ENCODE results near the gene SYTL5. TPM values are rescaled to one million over a fixed set of nuclear protein-coding genes. Genes with fewer than 3 reads are reported as not detected.
"Not testable (repeated sequence)": the region's sequence is repeated elsewhere in the genome, so short reads cannot be mapped to it uniquely, and the experiment has no call there.

SYTL5 gene
- total and polyA plus RNA-seq, 9 donors: 0.10 to 2.8 (median 0.18) TPM; not detected in 2

DNA sequence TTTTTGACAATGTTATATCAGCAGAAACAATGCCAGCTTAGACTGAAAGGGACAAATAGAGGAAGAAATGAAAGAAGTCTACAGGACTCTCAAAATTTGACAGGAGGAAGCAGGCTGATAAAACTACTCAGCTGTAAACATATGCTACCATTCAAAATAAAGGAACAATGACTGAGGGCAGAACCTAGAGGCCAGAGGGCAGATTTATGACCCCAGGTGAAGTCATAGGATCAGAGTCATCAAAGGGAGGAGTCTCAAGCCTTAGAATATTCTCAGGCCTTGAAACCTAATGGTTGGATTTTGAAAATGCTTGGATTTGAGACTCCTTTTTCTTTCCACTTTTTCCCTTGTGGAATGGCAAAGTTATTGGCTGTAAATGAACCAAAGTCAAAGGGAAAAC, 17.0 kb upstream of the SYTL5 start:
- Histone ChIP-seq H3K27me3 (no peaks in the 10 kb centered on the region), H3K27ac (no peak overlapping the region), H3K9me3 (no peaks in the 10 kb centered on the region), H3K4me3 (no peak overlapping the region), H3K4me1 (ENCODE audit: insufficient read depth) (no peaks in the 10 kb centered on the region), H3K36me3 (no peaks in the 10 kb centered on the region)
- DNase-seq: no peak
- TF ChIP-seq, protein P1, sequence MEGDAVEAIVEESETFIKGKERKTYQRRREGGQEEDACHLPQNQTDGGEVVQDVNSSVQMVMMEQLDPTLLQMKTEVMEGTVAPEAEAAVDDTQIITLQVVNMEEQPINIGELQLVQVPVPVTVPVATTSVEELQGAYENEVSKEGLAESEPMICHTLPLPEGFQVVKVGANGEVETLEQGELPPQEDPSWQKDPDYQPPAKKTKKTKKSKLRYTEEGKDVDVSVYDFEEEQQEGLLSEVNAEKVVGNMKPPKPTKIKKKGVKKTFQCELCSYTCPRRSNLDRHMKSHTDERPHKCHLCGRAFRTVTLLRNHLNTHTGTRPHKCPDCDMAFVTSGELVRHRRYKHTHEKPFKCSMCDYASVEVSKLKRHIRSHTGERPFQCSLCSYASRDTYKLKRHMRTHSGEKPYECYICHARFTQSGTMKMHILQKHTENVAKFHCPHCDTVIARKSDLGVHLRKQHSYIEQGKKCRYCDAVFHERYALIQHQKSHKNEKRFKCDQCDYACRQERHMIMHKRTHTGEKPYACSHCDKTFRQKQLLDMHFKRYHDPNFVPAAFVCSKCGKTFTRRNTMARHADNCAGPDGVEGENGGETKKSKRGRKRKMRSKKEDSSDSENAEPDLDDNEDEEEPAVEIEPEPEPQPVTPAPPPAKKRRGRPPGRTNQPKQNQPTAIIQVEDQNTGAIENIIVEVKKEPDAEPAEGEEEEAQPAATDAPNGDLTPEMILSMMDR (IDR thresholded peaks at IDR 0.05): no peak
- TF ChIP-seq EP300 (IDR thresholded peaks at IDR 0.05): no peak
- TF ChIP-seq POLR2A (IDR thresholded peaks at IDR 0.05): no peak
- intact Hi-C loops (cut with DNase I): no loop called here

DNA sequence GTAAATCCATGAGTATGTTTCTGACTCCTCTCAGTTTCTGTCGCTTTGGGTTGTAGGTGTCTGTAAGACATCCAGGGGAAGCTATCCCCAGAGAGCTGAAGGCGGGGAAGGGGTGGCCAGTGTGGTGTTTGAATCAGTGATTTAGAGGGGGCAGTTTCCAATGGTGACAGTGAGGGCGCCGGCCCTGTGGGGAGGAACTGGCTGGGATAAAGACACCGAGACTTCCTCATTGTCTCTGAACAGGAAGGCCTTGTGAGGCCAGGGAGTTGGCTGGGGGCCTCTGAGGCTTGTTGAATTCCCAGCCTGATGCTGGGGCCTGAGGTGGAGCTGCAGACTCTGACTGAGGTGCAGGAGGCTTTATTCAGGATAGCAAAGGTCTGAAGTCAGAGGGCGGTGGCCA, 15.1 kb upstream of the SYTL5 start:
- H3K27ac ChIP-seq; H3K4me3 ChIP-seq; DNase-seq; H3K9me3 ChIP-seq; H3K4me1 ChIP-seq (ENCODE audit: insufficient read depth); H3K36me3 ChIP-seq; H3K27me3 ChIP-seq; intact Hi-C loops (cut with DNase I): not testable (repeated sequence)
- WGBS, 3 donors: 68 to 82% (median 71%) methylated on average over 6 of the region's 6 CpGs

DNA sequence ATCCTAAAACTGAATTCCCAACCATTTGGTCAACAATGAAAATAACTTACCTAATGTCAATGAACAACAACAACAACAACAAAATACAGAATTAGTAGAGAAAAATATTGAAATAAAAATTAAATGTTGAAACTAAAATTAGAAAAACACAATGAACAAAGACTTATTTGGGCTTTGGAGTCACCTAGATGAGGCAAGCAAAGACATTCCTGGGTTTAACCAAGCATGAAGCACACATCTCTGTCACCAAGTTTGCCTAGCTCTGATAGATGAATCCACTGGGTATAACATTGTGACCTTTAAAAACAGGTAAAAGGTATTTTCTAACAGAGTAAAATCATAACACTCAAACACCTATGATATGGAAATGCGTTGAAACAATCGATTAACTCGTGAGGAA, 13.2 kb upstream of the SYTL5 start:
- H3K36me3 ChIP-seq: no peaks in the 10 kb centered on the region
- H3K27ac ChIP-seq: no peak overlapping the region
- WGBS, 3 donors: 88 to 92% (median 92%) methylated on average over 3 of the region's 3 CpGs
- H3K4me3 ChIP-seq: no peak overlapping the region
- no peaks in the 10 kb centered on the region for H3K9me3 ChIP-seq
- no peaks in the 10 kb centered on the region for H3K27me3 ChIP-seq
- DNase-seq: no peak
- no peaks in the 10 kb centered on the region for H3K4me1 ChIP-seq (ENCODE audit: insufficient read depth)
- intact Hi-C loops (cut with DNase I): no loop called here
- TF ChIP-seq POLR2A (IDR thresholded peaks at IDR 0.05): no peak
- TF ChIP-seq, protein P1 (IDR thresholded peaks at IDR 0.05): no peak
- TF ChIP-seq EP300 (IDR thresholded peaks at IDR 0.05): no peak

DNA sequence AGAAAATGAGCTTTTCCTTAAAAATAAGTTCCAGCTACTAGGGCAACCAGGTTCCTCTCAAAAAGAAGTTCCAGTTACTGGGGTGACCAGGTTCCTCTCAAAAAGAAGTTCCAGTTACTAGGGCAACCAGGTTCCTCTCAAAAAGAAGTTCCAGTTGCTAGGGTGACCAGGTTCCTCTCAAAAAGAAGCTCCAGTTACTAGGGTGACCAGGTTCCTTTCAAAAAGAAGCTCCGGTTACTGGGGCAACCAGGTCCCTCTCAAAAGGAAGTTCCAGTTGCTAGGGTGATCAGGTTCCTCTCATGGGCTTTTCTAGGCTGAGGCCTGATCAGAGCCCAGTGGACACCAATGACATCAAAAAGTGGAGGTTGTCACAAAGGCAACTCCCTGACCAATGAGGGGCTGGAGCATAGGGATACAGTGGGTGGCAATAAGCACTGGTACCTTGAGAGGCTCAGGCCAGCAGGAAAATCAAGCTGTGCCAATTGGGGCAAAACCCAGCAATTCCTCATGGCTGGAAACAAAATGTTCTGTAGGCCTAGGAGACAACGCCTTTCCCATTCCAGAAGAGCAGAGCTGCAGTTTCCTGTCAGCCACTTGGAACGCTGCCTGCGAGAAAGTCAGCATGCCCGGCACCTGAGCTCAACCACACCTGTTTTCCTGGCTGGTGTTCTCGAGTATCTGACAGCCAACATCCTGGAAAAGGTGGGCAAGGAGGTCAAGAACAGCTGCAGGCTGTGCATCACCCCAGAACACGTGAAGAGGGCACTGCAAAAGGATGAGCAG, 12.3 kb upstream of the SYTL5 start:
- H3K4me1 ChIP-seq (ENCODE audit: insufficient read depth): no peaks in the 10 kb centered on the region
- no peaks in the 10 kb centered on the region for H3K27me3 ChIP-seq
- intact Hi-C loops (cut with DNase I): no loop called here
- no peak overlapping the region for H3K4me3 ChIP-seq
- WGBS, 3 donors: 67 to 81% (median 75%) methylated on average over 7 of the region's 7 CpGs
- TF ChIP-seq EP300 (IDR thresholded peaks at IDR 0.05): no peak
- TF ChIP-seq POLR2A (IDR thresholded peaks at IDR 0.05): no peak
- TF ChIP-seq, protein P1 (IDR thresholded peaks at IDR 0.05): no peak
- H3K9me3 ChIP-seq: no peaks in the 10 kb centered on the region
- no peak for DNase-seq
- H3K36me3 ChIP-seq: no peaks in the 10 kb centered on the region
- no peak overlapping the region for H3K27ac ChIP-seq

DNA sequence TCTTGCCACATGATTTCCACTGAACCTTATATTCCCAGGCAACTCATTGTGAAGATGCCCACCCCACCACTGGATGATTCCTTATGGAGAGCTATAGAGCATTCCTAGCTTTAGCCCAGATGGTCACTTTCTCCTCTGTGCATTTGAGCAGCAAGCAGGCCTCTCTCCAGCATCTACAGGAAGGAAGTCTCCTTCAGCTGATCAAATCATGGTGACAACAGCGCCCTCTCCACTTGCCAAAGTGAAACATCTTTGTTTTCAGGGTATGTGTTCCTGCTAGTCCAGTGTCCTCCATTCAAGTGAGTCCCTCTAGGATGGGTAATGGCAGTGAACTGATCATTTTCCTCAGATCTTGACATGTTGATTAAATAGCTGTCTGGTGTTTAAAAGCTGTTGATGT, 10.9 kb upstream of the SYTL5 start:
- no peak overlapping the region for H3K4me3 ChIP-seq
- H3K27ac ChIP-seq: no peak overlapping the region
- DNase-seq: no peak
- no peaks in the 10 kb centered on the region for H3K4me1 ChIP-seq (ENCODE audit: insufficient read depth)
- H3K9me3 ChIP-seq: no peaks in the 10 kb centered on the region
- H3K36me3 ChIP-seq: no peaks in the 10 kb centered on the region
- 68 to 79% (median 77%) methylated on average over 1 of the region's 1 CpG for WGBS, 3 donors
- TF ChIP-seq, protein P1 (IDR thresholded peaks at IDR 0.05): no peak
- TF ChIP-seq POLR2A (IDR thresholded peaks at IDR 0.05) (no peak), EP300 (IDR thresholded peaks at IDR 0.05) (no peak)
- intact Hi-C loops (cut with DNase I): no loop called here
- no peaks in the 10 kb centered on the region for H3K27me3 ChIP-seq

All from ovary (tissue), 9 donors.